ENCODE data around the gene UNC13B.
"Not testable (repeated sequence)": the region's sequence is repeated elsewhere in the genome, so short reads cannot be mapped to it uniquely, and the experiment has no call there.

Gene UNC13B

DNA sequence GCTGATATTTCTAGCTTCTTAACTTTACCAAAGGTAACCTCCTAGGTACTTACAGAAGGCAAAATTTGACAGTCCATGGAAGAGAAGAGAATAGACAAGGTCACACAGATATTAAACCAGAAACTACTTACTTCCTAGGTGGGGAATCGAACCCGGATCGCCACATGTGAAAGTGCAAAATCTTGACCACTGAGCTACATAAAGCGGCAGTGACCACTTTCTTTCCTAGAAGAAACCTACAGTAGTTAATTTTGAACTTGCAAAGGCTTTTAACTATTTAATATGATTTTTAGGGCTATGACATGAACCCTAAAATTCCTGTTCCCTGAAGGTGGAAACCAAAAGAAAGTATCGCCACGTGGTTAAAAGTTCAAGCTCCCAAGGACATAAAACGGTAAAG lies 25.8 kb upstream of the UNC13B start:
- Histone ChIP-seq H3K9me3 (ENCODE audit: control insufficient read depth in 5 of 5, low read length in 5 of 5) (peaks cover 0 to 8% (median 0%) of the 10 kb centered on the region in 5 donors), H3K4me3 (ENCODE audit: low read depth in 1 of 5, low read length in 5 of 5) (no peak overlapping the region), H3K4me1 (ENCODE audit: control insufficient read depth in 5 of 5, insufficient read depth in 5 of 5, low read length in 5 of 5) (peaks cover 0 to 8% (median 0%) of the 10 kb centered on the region in 5 donors), H3K9ac (ENCODE audit: low read length in 5 of 5) (no peak overlapping the region), H3K36me3 (ENCODE audit: control insufficient read depth in 5 of 5, insufficient read depth in 5 of 5, low read length in 5 of 5) (no peaks in the 10 kb centered on the region), H3K27ac (ENCODE audit: low read depth, low read length) (no peak overlapping the region), H3K27me3 (ENCODE audit: control insufficient read depth in 5 of 5, insufficient read depth in 4 of 5, low read length in 5 of 5) (no peaks in the 10 kb centered on the region)

GRCh38 chr9:35136866-35137265 lies 24.9 kb upstream of the UNC13B start:
- no peaks in the 10 kb centered on the region for H3K36me3 ChIP-seq (ENCODE audit: control insufficient read depth in 5 of 5, insufficient read depth in 5 of 5, low read length in 5 of 5)
- peaks cover 0 to 8% (median 0%) of the 10 kb centered on the region in 5 donors for H3K4me1 ChIP-seq (ENCODE audit: control insufficient read depth in 5 of 5, insufficient read depth in 5 of 5, low read length in 5 of 5)
- H3K27me3 ChIP-seq (ENCODE audit: control insufficient read depth in 5 of 5, insufficient read depth in 4 of 5, low read length in 5 of 5) = no peaks in the 10 kb centered on the region
- no peak overlapping the region for H3K27ac ChIP-seq (ENCODE audit: low read depth, low read length)
- peaks cover under 1 to 16% (median 8%) of the 10 kb centered on the region in 5 donors for H3K9me3 ChIP-seq (ENCODE audit: control insufficient read depth in 5 of 5, low read length in 5 of 5)
- no peak overlapping the region for H3K9ac ChIP-seq (ENCODE audit: low read length in 5 of 5)
- H3K4me3 ChIP-seq (ENCODE audit: low read depth in 1 of 5, low read length in 5 of 5) = no peak overlapping the region

- no peaks in the 10 kb centered on the region for H3K36me3 ChIP-seq (ENCODE audit: control insufficient read depth in 5 of 5, insufficient read depth in 5 of 5, low read length in 5 of 5)
- peaks cover 8 to 21% (median 21%) of the 10 kb centered on the region in 5 donors for H3K9me3 ChIP-seq (ENCODE audit: control insufficient read depth in 5 of 5, low read length in 5 of 5)
- H3K9ac ChIP-seq (ENCODE audit: low read length in 5 of 5) = no peak overlapping the region
- H3K27me3 ChIP-seq (ENCODE audit: control insufficient read depth in 5 of 5, insufficient read depth in 4 of 5, low read length in 5 of 5) = no peaks in the 10 kb centered on the region
- peaks cover 0 to 8% (median 0%) of the 10 kb centered on the region in 5 donors for H3K4me1 ChIP-seq (ENCODE audit: control insufficient read depth in 5 of 5, insufficient read depth in 5 of 5, low read length in 5 of 5)
- H3K27ac ChIP-seq (ENCODE audit: low read depth, low read length) = no peak overlapping the region
- no peak overlapping the region for H3K4me3 ChIP-seq (ENCODE audit: low read depth in 1 of 5, low read length in 5 of 5)
Measured at GRCh38 chr9:35140093-35140492, 21.7 kb upstream of the UNC13B start.

DNA sequence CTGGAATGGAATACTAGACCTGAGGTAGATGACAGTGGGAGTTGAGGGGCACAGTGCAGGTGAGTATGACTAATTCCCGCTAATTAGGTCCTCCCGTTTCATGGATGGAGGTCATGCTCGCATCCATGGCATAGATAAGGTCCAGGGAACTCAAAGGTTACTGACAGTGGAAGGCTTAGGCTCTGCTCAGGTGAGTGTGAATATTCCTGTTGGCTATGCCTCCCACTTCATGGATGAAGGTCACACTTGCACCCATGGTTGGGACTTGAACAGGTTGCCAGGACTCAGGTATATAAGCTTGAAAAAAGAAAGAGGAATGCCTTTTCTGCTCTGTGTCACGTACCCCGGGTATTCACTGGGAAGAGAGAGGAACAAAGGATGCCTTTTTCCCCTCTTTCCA lies 19.8 kb upstream of the UNC13B start:
- Histone ChIP-seq H3K4me1 (ENCODE audit: control insufficient read depth in 5 of 5, insufficient read depth in 5 of 5, low read length in 5 of 5) (peaks cover 0 to 4% (median 0%) of the 10 kb centered on the region in 5 donors), H3K9ac (ENCODE audit: low read length in 5 of 5) (no peak overlapping the region), H3K9me3 (ENCODE audit: control insufficient read depth in 5 of 5, low read length in 5 of 5) (peaks cover 8 to 25% (median 21%) of the 10 kb centered on the region in 5 donors), H3K27me3 (ENCODE audit: control insufficient read depth in 5 of 5, insufficient read depth in 4 of 5, low read length in 5 of 5) (no peaks in the 10 kb centered on the region), H3K36me3 (ENCODE audit: control insufficient read depth in 5 of 5, insufficient read depth in 5 of 5, low read length in 5 of 5) (no peaks in the 10 kb centered on the region), H3K27ac (ENCODE audit: low read depth, low read length) (no peak overlapping the region), H3K4me3 (ENCODE audit: low read depth in 1 of 5, low read length in 5 of 5) (no peak overlapping the region)

DNA sequence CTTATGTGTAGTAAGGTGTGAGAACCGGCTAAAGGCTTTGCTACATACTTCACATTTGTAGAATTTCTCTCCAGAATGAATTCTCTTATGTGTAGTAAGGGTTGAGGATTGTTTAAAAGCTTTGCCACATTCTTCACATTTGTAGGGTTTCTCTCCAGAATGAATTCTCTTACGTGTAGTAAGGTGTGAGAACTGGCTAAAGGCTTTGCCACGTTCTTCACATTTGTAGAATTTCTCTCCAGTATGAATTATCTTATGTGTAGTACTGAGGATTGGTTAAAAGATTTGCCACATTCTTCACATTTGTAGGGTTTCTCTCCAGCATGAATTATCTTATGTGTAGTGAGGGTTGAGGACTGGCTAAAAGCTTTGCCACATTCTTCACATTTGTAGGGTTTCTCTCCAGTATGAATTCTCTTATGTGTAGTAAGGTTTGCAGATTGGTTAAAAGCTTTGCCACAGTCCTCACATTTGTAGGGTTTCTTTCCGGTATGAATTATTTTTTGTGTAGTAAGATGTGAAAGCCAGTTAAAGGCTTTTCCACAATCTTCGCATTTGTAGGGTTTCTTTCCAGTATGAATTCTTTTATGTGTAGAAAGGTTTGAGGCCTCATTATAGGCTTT lies 13.8 kb upstream of the UNC13B start:
- H3K4me3 ChIP-seq (ENCODE audit: low read depth in 1 of 5, low read length in 5 of 5); H3K27me3 ChIP-seq (ENCODE audit: control insufficient read depth in 5 of 5, insufficient read depth in 4 of 5, low read length in 5 of 5); H3K9ac ChIP-seq (ENCODE audit: low read length in 5 of 5); H3K4me1 ChIP-seq (ENCODE audit: control insufficient read depth in 5 of 5, insufficient read depth in 5 of 5, low read length in 5 of 5); H3K27ac ChIP-seq (ENCODE audit: low read depth, low read length); H3K36me3 ChIP-seq (ENCODE audit: control insufficient read depth in 5 of 5, insufficient read depth in 5 of 5, low read length in 5 of 5): not testable (repeated sequence)
- H3K9me3 ChIP-seq (ENCODE audit: control insufficient read depth in 5 of 5, low read length in 5 of 5) = peaks cover 0 to 25% (median 12%) of the 10 kb centered on the region in 5 donors

DNA sequence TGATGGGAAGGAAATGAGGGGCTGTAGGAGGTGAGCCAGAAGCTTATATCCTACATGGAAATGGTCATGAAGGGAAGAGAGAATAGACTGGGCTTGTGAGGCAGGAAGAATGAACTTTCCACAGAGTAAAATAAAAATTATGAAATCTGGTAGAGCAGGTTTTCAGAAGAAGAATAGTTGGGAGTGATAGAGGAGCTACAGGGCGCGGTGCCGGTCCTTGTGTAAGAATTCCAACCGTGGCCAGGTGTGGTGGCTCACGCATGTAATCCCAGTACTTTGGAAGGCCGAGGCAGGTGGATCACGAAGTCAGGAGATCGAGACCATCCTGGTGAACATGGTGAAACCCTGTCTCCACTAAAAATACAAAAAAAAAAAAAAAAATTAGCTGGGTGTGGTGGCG lies 8.9 kb upstream of the UNC13B start:
- Histone ChIP-seq H3K9ac (ENCODE audit: low read length in 5 of 5) (no peak overlapping the region), H3K4me1 (ENCODE audit: control insufficient read depth in 5 of 5, insufficient read depth in 5 of 5, low read length in 5 of 5) (no peaks in the 10 kb centered on the region), H3K36me3 (ENCODE audit: control insufficient read depth in 5 of 5, insufficient read depth in 5 of 5, low read length in 5 of 5) (no peaks in the 10 kb centered on the region), H3K4me3 (ENCODE audit: low read depth in 1 of 5, low read length in 5 of 5) (no peak overlapping the region), H3K27ac (ENCODE audit: low read depth, low read length) (no peak overlapping the region), H3K9me3 (ENCODE audit: control insufficient read depth in 5 of 5, low read length in 5 of 5) (peaks cover 0 to 15% (median 5%) of the 10 kb centered on the region in 5 donors), H3K27me3 (ENCODE audit: control insufficient read depth in 5 of 5, insufficient read depth in 4 of 5, low read length in 5 of 5) (no peaks in the 10 kb centered on the region)

DNA sequence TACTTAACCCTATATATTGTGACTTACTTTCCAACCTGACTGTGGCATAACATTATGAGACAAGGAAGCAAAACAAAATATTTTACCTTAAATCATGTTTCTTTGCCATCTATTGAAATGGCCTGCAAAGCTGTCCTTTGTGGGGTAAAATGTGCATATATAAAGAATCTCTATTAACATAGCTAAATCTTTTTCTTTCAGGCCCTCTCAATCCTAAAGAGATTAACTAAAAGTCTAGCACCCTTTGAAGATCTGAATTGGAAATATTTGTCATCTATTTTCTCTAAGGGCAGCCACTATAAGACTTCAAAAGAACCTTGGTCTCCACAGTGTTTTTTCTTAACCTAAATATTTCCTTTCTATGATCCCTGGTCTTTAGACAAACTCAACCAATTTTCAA lies 5.0 kb upstream of the UNC13B start:
- no peaks in the 10 kb centered on the region for H3K36me3 ChIP-seq (ENCODE audit: control insufficient read depth in 5 of 5, insufficient read depth in 5 of 5, low read length in 5 of 5)

GRCh38 chr9:35157836-35158235 lies 4.0 kb upstream of the UNC13B start:
- H3K4me1 ChIP-seq (ENCODE audit: control insufficient read depth in 5 of 5, insufficient read depth in 5 of 5, low read length in 5 of 5) = peaks cover 0 to 12% (median 10%) of the 10 kb centered on the region in 5 donors
- H3K27ac ChIP-seq (ENCODE audit: low read depth, low read length); H3K9me3 ChIP-seq (ENCODE audit: control insufficient read depth in 5 of 5, low read length in 5 of 5); H3K4me3 ChIP-seq (ENCODE audit: low read depth in 1 of 5, low read length in 5 of 5); H3K36me3 ChIP-seq (ENCODE audit: control insufficient read depth in 5 of 5, insufficient read depth in 5 of 5, low read length in 5 of 5); H3K27me3 ChIP-seq (ENCODE audit: control insufficient read depth in 5 of 5, insufficient read depth in 4 of 5, low read length in 5 of 5); H3K9ac ChIP-seq (ENCODE audit: low read length in 5 of 5): not testable (repeated sequence)

More for the DNA sequence above, 5.0 kb upstream of the UNC13B start:
- Histone ChIP-seq H3K4me3 (ENCODE audit: low read depth in 1 of 5, low read length in 5 of 5) (no peak overlapping the region), H3K4me1 (ENCODE audit: control insufficient read depth in 5 of 5, insufficient read depth in 5 of 5, low read length in 5 of 5) (peaks cover 0 to 8% (median 4%) of the 10 kb centered on the region in 5 donors), H3K27ac (ENCODE audit: low read depth, low read length) (no peak overlapping the region), H3K9ac (ENCODE audit: low read length in 5 of 5) (no peak overlapping the region), H3K9me3 (ENCODE audit: control insufficient read depth in 5 of 5, low read length in 5 of 5) (no peaks in the 10 kb centered on the region), H3K27me3 (ENCODE audit: control insufficient read depth in 5 of 5, insufficient read depth in 4 of 5, low read length in 5 of 5) (no peaks in the 10 kb centered on the region)

GRCh38 chr9:35158501-35159280 lies 3.1 kb upstream of the UNC13B start:
- Histone ChIP-seq H3K9me3 (ENCODE audit: control insufficient read depth in 5 of 5, low read length in 5 of 5) (no peaks in the 10 kb centered on the region), H3K36me3 (ENCODE audit: control insufficient read depth in 5 of 5, insufficient read depth in 5 of 5, low read length in 5 of 5) (no peaks in the 10 kb centered on the region), H3K27ac (ENCODE audit: low read depth, low read length) (no peak overlapping the region), H3K9ac (ENCODE audit: low read length in 5 of 5) (no peak overlapping the region), H3K4me3 (ENCODE audit: low read depth in 1 of 5, low read length in 5 of 5) (no peak overlapping the region), H3K4me1 (ENCODE audit: control insufficient read depth in 5 of 5, insufficient read depth in 5 of 5, low read length in 5 of 5) (peaks cover 0 to 21% (median 17%) of the 10 kb centered on the region in 5 donors), H3K27me3 (ENCODE audit: control insufficient read depth in 5 of 5, insufficient read depth in 4 of 5, low read length in 5 of 5) (no peaks in the 10 kb centered on the region)

DNA sequence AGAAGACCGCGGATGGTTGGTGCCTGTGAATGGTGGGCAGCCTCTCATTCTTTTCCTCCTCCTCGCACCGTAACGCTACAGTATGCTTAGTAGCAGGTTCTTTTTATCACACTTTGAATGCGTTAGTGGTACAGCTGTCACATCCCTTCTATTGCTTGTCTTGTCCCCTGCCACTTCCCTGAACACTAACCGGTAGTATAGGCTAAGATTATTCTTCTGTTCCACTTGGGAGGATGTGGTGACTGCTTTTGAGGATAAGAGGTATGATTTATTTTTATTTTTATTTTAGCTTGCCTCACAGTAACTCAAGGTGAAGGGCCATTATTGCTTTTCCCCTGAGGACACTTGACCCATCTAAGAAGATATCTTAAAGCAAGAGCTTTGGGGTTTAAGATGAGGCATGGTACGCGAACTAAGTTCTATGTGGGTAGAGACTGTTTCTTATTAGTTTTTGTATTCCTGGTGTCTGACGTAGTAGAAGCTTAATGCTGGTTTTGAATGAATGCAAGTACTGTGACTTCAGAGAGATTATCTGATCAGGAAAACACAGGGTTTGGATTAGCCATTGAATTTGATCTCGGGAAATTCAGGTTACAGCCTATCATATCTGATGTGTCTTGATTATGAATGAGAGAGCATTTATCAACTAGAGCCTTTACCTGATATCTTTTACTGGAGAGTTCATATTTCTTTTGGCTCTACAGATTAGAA lies 951 bp downstream of the UNC13B start:
- Histone ChIP-seq H3K4me1 (ENCODE audit: control insufficient read depth in 5 of 5, insufficient read depth in 5 of 5, low read length in 5 of 5) (peaks cover 0 to 22% (median 17%) of the 10 kb centered on the region in 5 donors), H3K27me3 (ENCODE audit: control insufficient read depth in 5 of 5, insufficient read depth in 4 of 5, low read length in 5 of 5) (no peaks in the 10 kb centered on the region), H3K9me3 (ENCODE audit: control insufficient read depth in 5 of 5, low read length in 5 of 5) (no peaks in the 10 kb centered on the region), H3K36me3 (ENCODE audit: control insufficient read depth in 5 of 5, insufficient read depth in 5 of 5, low read length in 5 of 5) (no peaks in the 10 kb centered on the region), H3K9ac (ENCODE audit: low read length in 5 of 5) (peak overlapping the region; percentile 8 to 83 (median 73)), H3K4me3 (ENCODE audit: low read depth in 1 of 5, low read length in 5 of 5) (peak overlapping the region; percentile 75 to 98 (median 84)), H3K27ac (ENCODE audit: low read depth, low read length) (peak overlapping the region; percentile 81)

Measured in subcutaneous abdominal adipose tissue (tissue), 5 donors.